WTC11 (cell line): Measurements from ENCODE around the gene PTPN12. TPM values are rescaled to one million over a fixed set of nuclear protein-coding genes. Genes with fewer than 3 reads are reported as not detected.

Experiments
- ATAC-seq: fragments of 200-7000 bp; cut with Tn5 transposase; 2 replicates; pipeline ENCODE4 v1.10.0; 2021; ENCODE audit warnings: mild to moderate bottlenecking, moderate library complexity
- CTCF ChIA-PET: fragments of 300-600 bp; sonication (Branson Sonifier 250); formaldehyde crosslinking; loops from one replicate; lab custom pipeline; 2021; ENCODE audit warnings: antibody characterized with exemption; lab: Charles Lee
- POLR2A ChIA-PET: fragments of 350-600 bp; sonication (Branson Sonifier 250); formaldehyde crosslinking; loops from one replicate; lab custom pipeline; 2021; ENCODE audit warnings: antibody characterized with exemption; lab: Charles Lee
- DNase-seq: peaks from one replicate; pipeline ENCODE4 v3.0.0; 2021; ENCODE audit warnings: low spot score
- H3K27ac Mint-ChIP-seq: 2 replicates; pipeline ENCODE4 v1.8.0; 2021; ENCODE audit warnings: mixed read lengths
- H3K27me3 Mint-ChIP-seq: 2 replicates; pipeline ENCODE4 v1.8.0; 2021; ENCODE audit warnings: low read depth, mild to moderate bottlenecking, moderate library complexity, mixed read lengths
- H3K36me3 Mint-ChIP-seq: 2 replicates; pipeline ENCODE4 v1.8.0; 2021; ENCODE audit warnings: mixed read lengths
- H3K4me1 Mint-ChIP-seq: 2 replicates; pipeline ENCODE4 v1.8.0; 2022; ENCODE audit warnings: mixed read lengths
- H3K4me3 Mint-ChIP-seq: 2 replicates; pipeline ENCODE4 v1.8.0; 2021; ENCODE audit warnings: mild to moderate bottlenecking, moderate library complexity, mixed read lengths
- H3K9me3 Mint-ChIP-seq: 2 replicates; pipeline ENCODE4 v1.8.0; 2021; ENCODE audit warnings: mixed read lengths
- ESRRA ChIP-seq: sonication (generic); formaldehyde crosslinking; IDR thresholded peaks from 2 replicates; pipeline ENCODE4 v1.8.1; 2022; ENCODE audit warnings: mild to moderate bottlenecking, missing genetic modification reagents, borderline replicate concordance
- FOXP4 ChIP-seq: sonication (generic); formaldehyde crosslinking; IDR thresholded peaks from 2 replicates; pipeline ENCODE4 v1.8.0; 2022; ENCODE audit warnings: mild to moderate bottlenecking, missing genetic modification reagents
- MXD4 ChIP-seq: fragments of 250-450 bp; sonication (Bioruptor Pico); IDR thresholded peaks from 2 replicates; pipeline ENCODE4 v1.8.0; 2021; ENCODE audit warnings: mild to moderate bottlenecking, moderate library complexity, borderline replicate concordance
- NR2C2 ChIP-seq: sonication (generic); formaldehyde crosslinking; IDR thresholded peaks from 2 replicates; pipeline ENCODE4 v1.8.0; 2022; ENCODE audit warnings: mild to moderate bottlenecking, missing genetic modification reagents
- PRDM15 ChIP-seq: sonication (generic); formaldehyde crosslinking; IDR thresholded peaks from 2 replicates; pipeline ENCODE4 v1.8.0; 2022; ENCODE audit warnings: missing genetic modification reagents
- SMAD4 ChIP-seq: sonication (generic); formaldehyde crosslinking; IDR thresholded peaks from 2 replicates; pipeline ENCODE4 v1.8.0; 2022; ENCODE audit warnings: mild to moderate bottlenecking, missing genetic modification reagents
- ZBTB21 ChIP-seq: sonication (generic); formaldehyde crosslinking; IDR thresholded peaks from 2 replicates; pipeline ENCODE4 v1.8.1; 2023; ENCODE audit warnings: mild to moderate bottlenecking, missing genetic modification reagents, borderline replicate concordance
- ZNF121 ChIP-seq: sonication (generic); formaldehyde crosslinking; IDR thresholded peaks from 2 replicates; pipeline ENCODE4 v1.8.0; 2023; ENCODE audit warnings: missing genetic modification reagents
- ZNF138 ChIP-seq: sonication (generic); formaldehyde crosslinking; conservative IDR thresholded peaks from 2 replicates; pipeline ENCODE4 v1.8.1; 2022; ENCODE audit warnings: mild to moderate bottlenecking, moderate library complexity, missing genetic modification reagents
- total RNA-seq: library from RNA; stranded (reverse); gene quantifications from 3 replicates; pipeline ENCODE4 v1.2.3, GENCODE V29; 2021
- TF ChIP-seq, protein P1 (sequence below): fragments of 250-450 bp; sonication (Bioruptor Pico); IDR thresholded peaks from 2 replicates; pipeline ENCODE4 v1.9.0; 2021; ENCODE audit warnings: mild to moderate bottlenecking
- TF ChIP-seq, protein P2 (sequence below): sonication (generic); formaldehyde crosslinking; IDR thresholded peaks from 2 replicates; pipeline ENCODE4 v1.8.0; 2022; ENCODE audit warnings: mild to moderate bottlenecking, missing genetic modification reagents
- TF ChIP-seq, protein P3 (sequence below): sonication (generic); formaldehyde crosslinking; IDR thresholded peaks from 2 replicates; pipeline ENCODE4 v1.8.1; 2023; ENCODE audit warnings: mild to moderate bottlenecking, missing genetic modification reagents, moderate library complexity
- TF ChIP-seq, protein P4 (sequence below): fragments of 250-450 bp; sonication (Bioruptor Pico); conservative IDR thresholded peaks from 2 replicates; pipeline ENCODE4 v1.9.0; 2021; ENCODE audit warnings: mild to moderate bottlenecking

The PTPN12 gene
- total RNA-seq, 1 experiment from 2014 or later: 102 TPM

GRCh38 chr7:77667459-77668086 is 130.5 kb downstream of the PTPN12 start:
- Mint-ChIP-seq H3K27ac (no peak overlapping the region), H3K4me3 (no peak overlapping the region), H3K27me3 (no peaks in the 10 kb centered on the region), H3K36me3 (0 out of 2 replicates have a peak, but pooled peaks cover 3% of the 10 kb centered on the region), H3K9me3 (no peaks in the 10 kb centered on the region), H3K4me1 (peaks cover 2% of the 10 kb centered on the region; the same call in 1 of the 2 replicates)
- DNase-seq (no peak), ATAC-seq (no peak)
- POLR2A ChIA-PET: no interaction called here
- no peak for TF ChIP-seq PRDM15
- TF ChIP-seq, protein P1, sequence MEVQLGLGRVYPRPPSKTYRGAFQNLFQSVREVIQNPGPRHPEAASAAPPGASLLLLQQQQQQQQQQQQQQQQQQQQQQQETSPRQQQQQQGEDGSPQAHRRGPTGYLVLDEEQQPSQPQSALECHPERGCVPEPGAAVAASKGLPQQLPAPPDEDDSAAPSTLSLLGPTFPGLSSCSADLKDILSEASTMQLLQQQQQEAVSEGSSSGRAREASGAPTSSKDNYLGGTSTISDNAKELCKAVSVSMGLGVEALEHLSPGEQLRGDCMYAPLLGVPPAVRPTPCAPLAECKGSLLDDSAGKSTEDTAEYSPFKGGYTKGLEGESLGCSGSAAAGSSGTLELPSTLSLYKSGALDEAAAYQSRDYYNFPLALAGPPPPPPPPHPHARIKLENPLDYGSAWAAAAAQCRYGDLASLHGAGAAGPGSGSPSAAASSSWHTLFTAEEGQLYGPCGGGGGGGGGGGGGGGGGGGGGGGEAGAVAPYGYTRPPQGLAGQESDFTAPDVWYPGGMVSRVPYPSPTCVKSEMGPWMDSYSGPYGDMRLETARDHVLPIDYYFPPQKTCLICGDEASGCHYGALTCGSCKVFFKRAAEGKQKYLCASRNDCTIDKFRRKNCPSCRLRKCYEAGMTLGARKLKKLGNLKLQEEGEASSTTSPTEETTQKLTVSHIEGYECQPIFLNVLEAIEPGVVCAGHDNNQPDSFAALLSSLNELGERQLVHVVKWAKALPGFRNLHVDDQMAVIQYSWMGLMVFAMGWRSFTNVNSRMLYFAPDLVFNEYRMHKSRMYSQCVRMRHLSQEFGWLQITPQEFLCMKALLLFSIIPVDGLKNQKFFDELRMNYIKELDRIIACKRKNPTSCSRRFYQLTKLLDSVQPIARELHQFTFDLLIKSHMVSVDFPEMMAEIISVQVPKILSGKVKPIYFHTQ (CRISPR knock-in tag): no peak
- TF ChIP-seq SMAD4 (CRISPR knock-in tag): no peak
- TF ChIP-seq ZBTB21 (CRISPR knock-in tag): no peak
- TF ChIP-seq, protein P2, sequence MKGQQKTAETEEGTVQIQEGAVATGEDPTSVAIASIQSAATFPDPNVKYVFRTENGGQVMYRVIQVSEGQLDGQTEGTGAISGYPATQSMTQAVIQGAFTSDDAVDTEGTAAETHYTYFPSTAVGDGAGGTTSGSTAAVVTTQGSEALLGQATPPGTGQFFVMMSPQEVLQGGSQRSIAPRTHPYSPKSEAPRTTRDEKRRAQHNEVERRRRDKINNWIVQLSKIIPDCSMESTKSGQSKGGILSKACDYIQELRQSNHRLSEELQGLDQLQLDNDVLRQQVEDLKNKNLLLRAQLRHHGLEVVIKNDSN (CRISPR knock-in tag): no peak
- no peak for TF ChIP-seq ZNF138 (CRISPR knock-in tag)
- TF ChIP-seq ZNF121 (CRISPR knock-in tag): no peak
- no peak for TF ChIP-seq NR2C2 (CRISPR knock-in tag)
- TF ChIP-seq, protein P3, sequence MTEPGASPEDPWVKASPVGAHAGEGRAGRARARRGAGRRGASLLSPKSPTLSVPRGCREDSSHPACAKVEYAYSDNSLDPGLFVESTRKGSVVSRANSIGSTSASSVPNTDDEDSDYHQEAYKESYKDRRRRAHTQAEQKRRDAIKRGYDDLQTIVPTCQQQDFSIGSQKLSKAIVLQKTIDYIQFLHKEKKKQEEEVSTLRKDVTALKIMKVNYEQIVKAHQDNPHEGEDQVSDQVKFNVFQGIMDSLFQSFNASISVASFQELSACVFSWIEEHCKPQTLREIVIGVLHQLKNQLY (CRISPR knock-in tag): no peak
- TF ChIP-seq, protein P4, sequence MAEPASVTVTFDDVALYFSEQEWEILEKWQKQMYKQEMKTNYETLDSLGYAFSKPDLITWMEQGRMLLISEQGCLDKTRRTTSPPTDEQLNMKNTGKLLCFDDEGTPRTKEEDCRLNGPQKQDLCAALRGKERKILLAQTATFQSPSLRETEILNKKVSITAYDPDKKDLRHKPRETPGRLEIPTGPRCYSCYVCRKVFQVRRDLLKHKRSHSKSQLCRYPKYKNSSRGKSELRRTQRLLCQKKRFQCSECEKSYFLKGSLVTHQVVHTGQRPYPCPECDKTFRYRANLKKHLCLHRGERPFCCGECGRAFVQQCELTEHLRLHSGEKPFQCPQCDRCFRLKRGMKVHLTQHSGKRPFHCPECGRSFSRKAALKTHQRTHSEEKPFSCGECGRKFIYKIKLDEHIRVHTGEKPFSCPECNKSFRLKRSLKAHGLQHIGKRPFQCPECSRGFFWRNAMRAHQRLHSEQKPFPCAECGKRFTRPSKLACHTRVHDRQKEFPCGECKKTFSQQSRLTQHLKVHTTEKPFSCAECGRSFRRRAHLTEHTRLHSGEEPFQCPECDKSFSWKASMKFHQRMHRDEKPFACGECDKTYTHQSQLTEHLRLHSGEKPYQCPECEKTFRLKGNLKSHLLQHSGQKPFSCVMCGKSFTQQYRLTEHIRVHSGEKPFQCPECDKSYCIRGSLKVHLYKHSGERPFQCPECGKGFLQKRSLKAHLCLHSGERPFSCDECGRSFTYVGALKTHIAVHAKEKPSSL: no peak
- TF ChIP-seq MXD4 (CRISPR knock-in tag): no peak
- TF ChIP-seq FOXP4 (CRISPR knock-in tag): no peak
- no peak for TF ChIP-seq ESRRA (CRISPR knock-in tag)
- CTCF ChIA-PET: interaction anchor here (1.2 kb wide), 1 partner anchor 16 kb away, joined by 3 read pairs; no protein-coding TSS in a partner anchor
